ENCODE measurements around the gene MAD1L1.

The MAD1L1 gene

DNA sequence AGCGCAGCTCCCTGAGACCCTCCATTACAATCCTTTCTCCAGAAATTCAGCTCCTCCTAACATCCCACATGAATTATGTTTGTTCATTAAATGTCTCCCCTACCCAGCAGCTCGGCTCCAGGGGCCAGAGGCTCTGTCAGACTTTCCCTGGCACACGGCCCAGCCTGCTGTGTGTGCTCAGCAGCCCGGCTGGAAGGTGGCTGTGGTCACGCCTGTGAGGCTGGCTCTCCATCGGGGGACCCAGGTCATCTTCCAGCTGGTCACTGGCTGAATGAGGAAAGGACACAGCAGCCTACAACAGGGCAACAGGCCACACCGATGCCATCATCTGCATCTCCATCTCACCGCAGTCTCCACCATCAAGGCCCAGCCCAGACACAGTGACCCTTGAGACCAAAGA lies 219.8 kb downstream of the MAD1L1 start:
- DNase-seq (ENCODE audit: low read depth): peak; percentile 35
- no peak for TF ChIP-seq CTCF (conservative IDR thresholded peaks at IDR 0.05; ENCODE audit: control insufficient read depth, insufficient read depth, low read depth, low read length)
- no peak overlapping the region for H3K4me3 ChIP-seq (ENCODE audit: control insufficient read depth, low read depth, low read length)

GRCh38 chr7:2012044-2012900 lies 220.5 kb downstream of the MAD1L1 start:
- no peak for TF ChIP-seq CTCF (conservative IDR thresholded peaks at IDR 0.05; ENCODE audit: control insufficient read depth, insufficient read depth, low read depth, low read length)
- DNase-seq (ENCODE audit: low read depth): no peak

GRCh38 chr7:2011266-2012043 lies 221.3 kb downstream of the MAD1L1 start:
- DNase-seq (ENCODE audit: low read depth): no peak
- H3K4me3 ChIP-seq (ENCODE audit: control insufficient read depth, low read depth, low read length): no peak overlapping the region
- TF ChIP-seq CTCF (conservative IDR thresholded peaks at IDR 0.05; ENCODE audit: control insufficient read depth, insufficient read depth, low read depth, low read length): no peak

More at GRCh38 chr7:2012044-2012900, 220.5 kb downstream of the MAD1L1 start:
- H3K4me3 ChIP-seq (ENCODE audit: control insufficient read depth, low read depth, low read length): no peak overlapping the region

DNA sequence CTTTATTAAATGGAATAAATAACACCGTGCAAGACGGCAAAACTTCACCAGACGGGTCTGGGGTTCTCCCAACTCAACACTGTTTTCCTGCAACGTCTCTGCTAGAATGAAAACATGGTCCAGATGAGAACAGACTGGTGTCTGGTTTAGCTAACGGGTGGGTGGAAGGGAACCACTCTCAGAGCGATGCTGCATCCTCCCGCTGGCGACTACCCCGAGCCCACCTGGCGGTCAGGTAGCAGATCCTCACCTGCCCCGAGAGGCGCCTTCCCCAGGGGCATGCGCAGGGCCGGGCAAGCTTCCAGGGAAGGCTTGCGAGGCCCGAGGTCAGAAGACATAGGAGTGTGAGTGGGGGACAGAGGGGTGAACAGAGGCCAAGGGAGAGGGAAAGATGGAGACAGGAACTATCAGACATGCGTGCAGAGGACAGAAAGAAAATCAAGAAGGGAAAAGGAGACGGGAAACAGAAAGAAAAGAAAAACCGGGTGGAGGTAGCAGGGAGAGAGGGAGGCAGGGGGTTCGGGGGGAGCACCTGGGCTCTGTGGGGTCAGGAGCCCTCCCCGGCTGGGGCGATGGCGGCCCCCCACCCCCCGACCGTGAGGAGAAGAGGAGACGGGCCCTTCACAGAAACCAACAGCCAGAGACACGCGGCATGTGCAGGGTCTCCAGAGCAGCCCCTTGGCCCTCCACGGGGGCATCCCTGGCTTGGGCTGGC lies 222.0 kb downstream of the MAD1L1 start:
- DNase-seq (ENCODE audit: low read depth): no peak
- TF ChIP-seq CTCF (conservative IDR thresholded peaks at IDR 0.05; ENCODE audit: control insufficient read depth, insufficient read depth, low read depth, low read length): no peak
- no peak overlapping the region for H3K4me3 ChIP-seq (ENCODE audit: control insufficient read depth, low read depth, low read length)

GRCh38 chr7:2010101-2010500 lies 222.6 kb downstream of the MAD1L1 start:
- no peak for TF ChIP-seq CTCF (conservative IDR thresholded peaks at IDR 0.05; ENCODE audit: control insufficient read depth, insufficient read depth, low read depth, low read length)
- DNase-seq (ENCODE audit: low read depth): no peak
- H3K4me3 ChIP-seq (ENCODE audit: control insufficient read depth, low read depth, low read length): no peak overlapping the region

DNA sequence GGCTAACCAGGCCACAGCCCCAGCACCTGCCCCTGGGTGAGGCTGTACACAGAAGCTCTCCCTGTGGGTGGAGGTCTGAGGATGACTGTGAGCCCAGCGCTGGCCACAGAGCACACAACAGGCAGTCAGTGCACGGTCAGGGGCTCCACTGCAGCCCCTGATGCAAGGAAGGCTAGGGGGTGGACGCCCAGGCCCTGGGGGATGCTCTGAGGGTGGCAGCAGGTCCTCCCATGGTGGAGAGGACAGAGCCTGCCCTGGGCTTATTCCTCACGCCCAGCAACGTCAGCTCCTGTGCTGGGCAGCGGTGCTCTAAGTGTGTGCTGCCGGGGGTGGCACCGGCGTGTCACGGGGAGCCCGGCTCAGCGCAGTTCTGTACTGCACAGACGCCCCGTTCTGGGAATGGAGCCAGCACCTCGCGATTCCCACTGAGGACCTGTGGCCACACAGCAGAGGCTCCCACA lies 223.2 kb downstream of the MAD1L1 start:
- no peak overlapping the region for H3K4me3 ChIP-seq (ENCODE audit: control insufficient read depth, low read depth, low read length)
- no peak for DNase-seq (ENCODE audit: low read depth)
- TF ChIP-seq CTCF (conservative IDR thresholded peaks at IDR 0.05; ENCODE audit: control insufficient read depth, insufficient read depth, low read depth, low read length): no peak

All from fibroblast of mammary gland (primary cell).